Measurements from ENCODE around the gene ARHGAP9. TPM values are rescaled to one million over a fixed set of nuclear protein-coding genes. Genes with fewer than 3 reads are reported as not detected.

ARHGAP9 gene
- total RNA-seq: 403 TPM
- polyA plus RNA-seq: 100 to 1,000 TPM; 173 to 192 (median 182) TPM

- Histone ChIP-seq H3K4me1 (ENCODE audit: control insufficient read depth, insufficient read depth, low read length, poor library complexity, severe bottlenecking) (peaks cover 74% of the 10 kb centered on the region), H3K9me3 (ENCODE audit: control insufficient read depth in 2 of 2, low read length in 2 of 2) (no peaks in the 10 kb centered on the region), H3K27ac (ENCODE audit: insufficient read depth, low read length, poor library complexity, severe bottlenecking) (peak within 1 kb of the TSS; percentile 97), H3K36me3 (ENCODE audit: control insufficient read depth, insufficient read depth, low read length) (peaks cover 11% of the 10 kb centered on the region), H3K4me3 (ENCODE audit: low read depth, low read length) (peak within 1 kb of the TSS; percentile 93), H3K27me3 (ENCODE audit: control insufficient read depth, insufficient read depth, low read length) (no peaks in the 10 kb centered on the region)
- H3K4me1 Mint-ChIP-seq: peaks cover 17 to 73% (median 53%) of the 10 kb centered on the region in 4 donors
- H3K9me3 Mint-ChIP-seq: no peaks in the 10 kb centered on the region
- peak within 1 kb of the TSS; percentile 90 to 100 (median 100) for H3K4me3 Mint-ChIP-seq
- peaks cover 28% of the 10 kb centered on the region for H3K36me3 Mint-ChIP-seq
- ATAC-seq (ENCODE audit: low read depth in 2 of 2) (peak; percentile 71 to 80), DNase-seq (peak; percentile 53 to 88 (median 87))
- H3K27ac Mint-ChIP-seq: peak within 1 kb of the TSS; percentile 99 to 100 (median 99)
- H3K27me3 Mint-ChIP-seq: no peaks in the 10 kb centered on the region
Observed at GRCh38 chr12:57479376-57480115, at the start of gene ARHGAP9. Gene ARHGAP9, minus strand, starts transcription at chr12:57479866. Its CDS starts 460 bp downstream, at chr12:57479406.

GRCh38 chr12:57528831-57529555 is 49.3 kb upstream of the ARHGAP9 start:
- Mint-ChIP-seq H3K36me3 (peaks cover 19% of the 10 kb centered on the region), H3K27ac (peak overlapping the region in 1 of 3 donors; percentile 51), H3K4me3 (no peak overlapping the region), H3K9me3 (no peaks in the 10 kb centered on the region), H3K4me1 (peaks cover 0 to 21% (median 12%) of the 10 kb centered on the region in 4 donors), H3K27me3 (no peaks in the 10 kb centered on the region)
- peaks cover 69% of the 10 kb centered on the region for H3K36me3 ChIP-seq (ENCODE audit: control insufficient read depth, insufficient read depth, low read length)
- no peak overlapping the region for H3K4me3 ChIP-seq (ENCODE audit: low read depth, low read length)
- no peak overlapping the region for H3K27ac ChIP-seq (ENCODE audit: insufficient read depth, low read length, poor library complexity, severe bottlenecking)
- ATAC-seq (ENCODE audit: low read depth in 2 of 2): no peak
- H3K27me3 ChIP-seq (ENCODE audit: control insufficient read depth, insufficient read depth, low read length): no peaks in the 10 kb centered on the region
- DNase-seq: no peak
- peaks cover 10% of the 10 kb centered on the region for H3K4me1 ChIP-seq (ENCODE audit: control insufficient read depth, insufficient read depth, low read length, poor library complexity, severe bottlenecking)
- no peaks in the 10 kb centered on the region for H3K9me3 ChIP-seq (ENCODE audit: control insufficient read depth in 2 of 2, low read length in 2 of 2)

DNA sequence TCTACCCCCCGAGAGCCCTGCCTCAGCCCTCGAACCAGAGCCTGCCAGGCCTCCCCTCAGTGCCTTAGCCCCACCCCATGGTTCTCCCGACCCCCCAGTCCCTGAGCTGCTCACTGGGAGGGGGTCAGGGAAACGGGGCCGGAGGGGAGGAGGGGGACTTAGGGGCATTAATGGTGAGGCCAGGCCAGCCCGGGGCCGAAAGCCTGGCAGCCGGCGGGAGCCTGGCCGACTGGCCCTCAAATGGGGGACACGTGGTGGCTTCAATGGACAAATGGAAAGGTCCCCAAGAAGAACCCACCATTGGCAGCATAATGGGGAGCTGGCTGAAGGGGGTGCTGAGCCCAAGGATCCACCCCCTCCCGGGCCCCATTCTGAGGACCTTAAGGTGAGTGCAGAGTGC is 48.5 kb upstream of the ARHGAP9 start:
- no peak for DNase-seq
- Histone ChIP-seq H3K27ac (ENCODE audit: insufficient read depth, low read length, poor library complexity, severe bottlenecking) (no peak overlapping the region), H3K4me3 (ENCODE audit: low read depth, low read length) (no peak overlapping the region), H3K4me1 (ENCODE audit: control insufficient read depth, insufficient read depth, low read length, poor library complexity, severe bottlenecking) (peaks cover 18% of the 10 kb centered on the region), H3K27me3 (ENCODE audit: control insufficient read depth, insufficient read depth, low read length) (no peaks in the 10 kb centered on the region), H3K9me3 (ENCODE audit: control insufficient read depth in 2 of 2, low read length in 2 of 2) (no peaks in the 10 kb centered on the region), H3K36me3 (ENCODE audit: control insufficient read depth, insufficient read depth, low read length) (peaks cover 64% of the 10 kb centered on the region)
- Mint-ChIP-seq H3K4me3 (no peak overlapping the region), H3K9me3 (no peaks in the 10 kb centered on the region), H3K27ac (no peak overlapping the region), H3K36me3 (peaks cover 17% of the 10 kb centered on the region), H3K27me3 (peaks cover 4% of the 10 kb centered on the region), H3K4me1 (peaks cover 0 to 29% (median 20%) of the 10 kb centered on the region in 4 donors)
- no peak for ATAC-seq (ENCODE audit: low read depth in 2 of 2)

DNA sequence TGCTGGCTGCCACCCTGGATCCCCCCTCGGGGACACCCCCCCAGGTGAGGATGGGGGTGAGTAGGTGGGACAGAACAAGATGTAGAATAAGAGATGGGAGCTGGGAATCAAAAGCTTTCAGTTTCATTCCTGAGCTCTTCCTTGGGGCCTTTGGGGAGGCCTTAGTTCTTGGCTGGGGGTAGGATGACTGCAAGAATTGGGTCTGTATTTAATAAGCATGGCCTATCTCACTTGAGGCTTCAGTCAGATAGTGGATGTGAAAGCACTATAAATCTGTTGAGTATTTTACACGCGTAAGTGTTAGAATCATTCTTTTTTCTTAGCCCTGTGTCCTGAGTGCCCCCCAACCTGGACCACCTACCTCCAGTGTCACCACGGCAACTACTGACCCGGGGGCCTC is 47.5 kb upstream of the ARHGAP9 start:
- Histone ChIP-seq H3K4me3 (ENCODE audit: low read depth, low read length) (no peak overlapping the region), H3K27me3 (ENCODE audit: control insufficient read depth, insufficient read depth, low read length) (no peaks in the 10 kb centered on the region), H3K9me3 (ENCODE audit: control insufficient read depth in 2 of 2, low read length in 2 of 2) (no peaks in the 10 kb centered on the region), H3K4me1 (ENCODE audit: control insufficient read depth, insufficient read depth, low read length, poor library complexity, severe bottlenecking) (peaks cover 22% of the 10 kb centered on the region), H3K36me3 (ENCODE audit: control insufficient read depth, insufficient read depth, low read length) (peaks cover 54% of the 10 kb centered on the region), H3K27ac (ENCODE audit: insufficient read depth, low read length, poor library complexity, severe bottlenecking) (no peak overlapping the region)
- Mint-ChIP-seq H3K4me3 (peak overlapping the region in 2 of 4 donors; percentile 40 to 66), H3K27ac (no peak overlapping the region), H3K27me3 (peaks cover 6% of the 10 kb centered on the region), H3K9me3 (no peaks in the 10 kb centered on the region), H3K4me1 (peaks cover 0 to 30% (median 22%) of the 10 kb centered on the region in 4 donors), H3K36me3 (peaks cover 10% of the 10 kb centered on the region)
- ATAC-seq (ENCODE audit: low read depth in 2 of 2) (no peak), DNase-seq (no peak)

DNA sequence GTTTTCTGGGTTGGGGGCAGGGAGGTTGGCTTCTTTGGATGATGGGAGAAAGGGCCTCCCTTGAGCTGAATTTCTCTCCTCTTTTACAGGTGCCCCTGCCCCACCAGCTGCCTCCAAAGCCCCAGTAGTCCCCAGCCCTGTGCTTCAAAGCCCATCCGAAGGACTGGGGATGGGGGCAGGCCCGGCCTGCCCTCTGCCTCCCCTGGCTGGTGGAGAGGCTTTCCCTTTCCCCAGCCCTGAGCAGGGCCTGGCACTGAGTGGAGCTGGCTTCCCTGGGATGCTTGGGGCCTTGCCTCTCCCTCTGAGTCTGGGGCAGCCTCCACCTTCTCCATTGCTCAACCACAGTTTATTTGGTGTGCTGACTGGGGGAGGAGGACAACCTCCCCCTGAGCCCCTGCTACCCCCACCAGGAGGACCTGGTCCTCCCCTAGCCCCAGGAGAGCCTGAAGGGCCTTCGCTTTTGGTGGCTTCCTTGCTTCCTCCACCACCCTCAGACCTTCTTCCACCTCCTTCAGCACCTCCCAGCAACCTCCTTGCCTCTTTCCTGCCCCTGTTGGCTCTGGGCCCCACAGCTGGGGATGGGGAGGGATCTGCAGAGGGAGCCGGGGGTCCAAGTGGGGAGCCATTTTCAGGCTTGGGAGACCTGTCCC is 46.9 kb upstream of the ARHGAP9 start:
- no peak for ATAC-seq (ENCODE audit: low read depth in 2 of 2)
- Mint-ChIP-seq H3K27ac (no peak overlapping the region), H3K36me3 (peaks cover 7% of the 10 kb centered on the region), H3K27me3 (peaks cover 12% of the 10 kb centered on the region), H3K9me3 (peaks cover 0 to 3% (median 0%) of the 10 kb centered on the region in 7 donors), H3K4me3 (no peak overlapping the region), H3K4me1 (peaks cover 3 to 36% (median 26%) of the 10 kb centered on the region in 4 donors)
- Histone ChIP-seq H3K9me3 (ENCODE audit: control insufficient read depth in 2 of 2, low read length in 2 of 2) (no peaks in the 10 kb centered on the region), H3K36me3 (ENCODE audit: control insufficient read depth, insufficient read depth, low read length) (peaks cover 48% of the 10 kb centered on the region), H3K27ac (ENCODE audit: insufficient read depth, low read length, poor library complexity, severe bottlenecking) (no peak overlapping the region), H3K4me1 (ENCODE audit: control insufficient read depth, insufficient read depth, low read length, poor library complexity, severe bottlenecking) (peaks cover 28% of the 10 kb centered on the region), H3K4me3 (ENCODE audit: low read depth, low read length) (no peak overlapping the region), H3K27me3 (ENCODE audit: control insufficient read depth, insufficient read depth, low read length) (no peaks in the 10 kb centered on the region)
- no peak for DNase-seq

DNA sequence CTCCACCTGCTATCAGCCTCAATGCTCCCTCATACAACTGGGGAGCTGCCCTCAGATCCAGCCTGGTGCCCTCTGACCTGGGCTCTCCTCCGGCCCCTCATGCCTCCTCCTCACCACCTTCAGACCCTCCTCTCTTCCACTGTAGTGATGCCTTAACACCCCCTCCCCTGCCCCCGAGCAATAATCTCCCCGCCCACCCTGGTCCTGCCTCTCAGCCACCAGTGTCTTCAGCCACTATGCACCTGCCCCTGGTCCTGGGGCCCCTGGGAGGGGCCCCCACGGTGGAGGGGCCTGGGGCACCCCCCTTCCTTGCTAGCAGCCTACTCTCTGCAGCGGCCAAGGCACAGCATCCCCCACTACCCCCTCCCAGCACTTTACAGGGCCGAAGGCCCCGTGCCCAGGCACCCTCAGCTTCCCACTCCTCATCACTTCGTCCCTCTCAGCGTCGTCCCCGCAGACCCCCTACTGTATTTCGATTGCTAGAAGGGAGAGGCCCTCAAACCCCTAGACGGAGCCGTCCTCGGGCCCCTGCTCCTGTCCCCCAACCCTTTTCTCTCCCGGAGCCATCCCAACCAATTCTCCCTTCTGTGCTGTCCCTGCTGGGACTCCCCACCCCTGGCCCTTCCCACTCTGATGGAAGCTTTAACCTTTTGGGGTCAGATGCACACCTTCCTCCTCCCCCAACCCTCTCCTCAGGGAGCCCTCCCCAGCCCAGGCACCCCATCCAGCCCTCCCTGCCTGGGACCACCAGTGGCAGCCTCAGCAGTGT is 46.1 kb upstream of the ARHGAP9 start:
- Histone ChIP-seq H3K4me1 (ENCODE audit: control insufficient read depth, insufficient read depth, low read length, poor library complexity, severe bottlenecking) (peaks cover 36% of the 10 kb centered on the region), H3K4me3 (ENCODE audit: low read depth, low read length) (no peak overlapping the region), H3K27ac (ENCODE audit: insufficient read depth, low read length, poor library complexity, severe bottlenecking) (no peak overlapping the region), H3K9me3 (ENCODE audit: control insufficient read depth in 2 of 2, low read length in 2 of 2) (no peaks in the 10 kb centered on the region), H3K36me3 (ENCODE audit: control insufficient read depth, insufficient read depth, low read length) (peaks cover 41% of the 10 kb centered on the region), H3K27me3 (ENCODE audit: control insufficient read depth, insufficient read depth, low read length) (no peaks in the 10 kb centered on the region)
- peaks cover 4% of the 10 kb centered on the region for H3K36me3 Mint-ChIP-seq
- no peak overlapping the region for H3K4me3 Mint-ChIP-seq
- ATAC-seq (ENCODE audit: low read depth in 2 of 2) (no peak), DNase-seq (no peak)
- H3K27me3 Mint-ChIP-seq: peaks cover 13% of the 10 kb centered on the region
- H3K9me3 Mint-ChIP-seq: peaks cover 0 to 3% (median 0%) of the 10 kb centered on the region in 7 donors
- peaks cover 4 to 44% (median 31%) of the 10 kb centered on the region in 4 donors for H3K4me1 Mint-ChIP-seq
- peak overlapping the region in 1 of 3 donors; percentile 32 for H3K27ac Mint-ChIP-seq
